ENCODE results near the gene PPP6R3. TPM values are rescaled to one million over a fixed set of nuclear protein-coding genes. Genes with fewer than 3 reads are reported as not detected.

Gene PPP6R3
- polyA plus RNA-seq, 4 donors = 30.5 to 68.7 (median 39.1) TPM

- FAIRE-seq = no peak
- H3K4me1 ChIP-seq (ENCODE audit: control insufficient read depth in 3 of 3, insufficient read depth in 2 of 3, low read depth in 1 of 3, low read length in 2 of 3) = no peaks in the 10 kb centered on the region
- H3K27ac ChIP-seq (ENCODE audit: low read depth in 1 of 3, low read length in 2 of 3) = no peak overlapping the region
These were observed 83.0 kb downstream of the PPP6R3 start for GRCh38 chr11:68543594-68543993.

GRCh38 chr11:68545347-68545746 is 84.8 kb downstream of the PPP6R3 start:
- H3K36me3 ChIP-seq (ENCODE audit: control insufficient read depth in 3 of 3, insufficient read depth in 2 of 3, low read depth in 1 of 3, low read length in 3 of 3) = peaks cover 7 to 52% (median 15%) of the 10 kb centered on the region in 3 donors
- no peaks in the 10 kb centered on the region for H3K9me3 ChIP-seq (ENCODE audit: control insufficient read depth in 2 of 2, insufficient read depth in 1 of 2, low read depth in 1 of 2, low read length in 1 of 2)
- peaks cover 0 to 10% (median 0%) of the 10 kb centered on the region in 3 donors for H3K4me1 ChIP-seq (ENCODE audit: control insufficient read depth in 3 of 3, insufficient read depth in 2 of 3, low read depth in 1 of 3, low read length in 2 of 3)
- H3K27me3 ChIP-seq (ENCODE audit: control insufficient read depth in 3 of 3, insufficient read depth in 3 of 3, low read length in 3 of 3) = no peaks in the 10 kb centered on the region
- FAIRE-seq (no peak), DNase-seq (no peak)
- no peak overlapping the region for H3K27ac ChIP-seq (ENCODE audit: low read depth in 1 of 3, low read length in 2 of 3)
- no peak overlapping the region for H3K4me3 ChIP-seq (ENCODE audit: low read depth in 1 of 3, low read length in 3 of 3)

More at GRCh38 chr11:68543594-68543993, 83.0 kb downstream of the PPP6R3 start:
- Histone ChIP-seq H3K27me3 (ENCODE audit: control insufficient read depth in 3 of 3, insufficient read depth in 3 of 3, low read length in 3 of 3) (no peaks in the 10 kb centered on the region), H3K9me3 (ENCODE audit: control insufficient read depth in 2 of 2, insufficient read depth in 1 of 2, low read depth in 1 of 2, low read length in 1 of 2) (no peaks in the 10 kb centered on the region), H3K4me3 (ENCODE audit: low read depth in 1 of 3, low read length in 3 of 3) (no peak overlapping the region), H3K36me3 (ENCODE audit: control insufficient read depth in 3 of 3, insufficient read depth in 2 of 3, low read depth in 1 of 3, low read length in 3 of 3) (peaks cover 7 to 54% (median 17%) of the 10 kb centered on the region in 3 donors)
- no peak for DNase-seq
- 82 to 90% (median 89%) methylated on average over 8 of the region's 8 CpGs for WGBS, 3 donors

- Histone ChIP-seq H3K4me3 (ENCODE audit: low read depth in 1 of 3, low read length in 3 of 3) (no peak overlapping the region), H3K27me3 (ENCODE audit: control insufficient read depth in 3 of 3, insufficient read depth in 3 of 3, low read length in 3 of 3) (no peaks in the 10 kb centered on the region), H3K4me1 (ENCODE audit: control insufficient read depth in 3 of 3, insufficient read depth in 2 of 3, low read depth in 1 of 3, low read length in 2 of 3) (peaks cover 0 to 11% (median 0%) of the 10 kb centered on the region in 3 donors), H3K27ac (ENCODE audit: low read depth in 1 of 3, low read length in 2 of 3) (no peak overlapping the region), H3K9me3 (ENCODE audit: control insufficient read depth in 2 of 2, insufficient read depth in 1 of 2, low read depth in 1 of 2, low read length in 1 of 2) (no peaks in the 10 kb centered on the region), H3K36me3 (ENCODE audit: control insufficient read depth in 3 of 3, insufficient read depth in 2 of 3, low read depth in 1 of 3, low read length in 3 of 3) (peaks cover 7 to 51% (median 15%) of the 10 kb centered on the region in 3 donors)
- 20 to 67% (median 40%) methylated on average over 1 of the region's 1 CpG for WGBS, 3 donors
- FAIRE-seq = no peak
- no peak for DNase-seq
These were observed 85.2 kb downstream of the PPP6R3 start for GRCh38 chr11:68545796-68546195.

- no peak overlapping the region for H3K4me3 ChIP-seq (ENCODE audit: low read depth in 1 of 3, low read length in 3 of 3)
- peaks cover 7 to 52% (median 18%) of the 10 kb centered on the region in 3 donors for H3K36me3 ChIP-seq (ENCODE audit: control insufficient read depth in 3 of 3, insufficient read depth in 2 of 3, low read depth in 1 of 3, low read length in 3 of 3)
- H3K27ac ChIP-seq (ENCODE audit: low read depth in 1 of 3, low read length in 2 of 3) = no peak overlapping the region
- no peaks in the 10 kb centered on the region for H3K27me3 ChIP-seq (ENCODE audit: control insufficient read depth in 3 of 3, insufficient read depth in 3 of 3, low read length in 3 of 3)
- no peaks in the 10 kb centered on the region for H3K9me3 ChIP-seq (ENCODE audit: control insufficient read depth in 2 of 2, insufficient read depth in 1 of 2, low read depth in 1 of 2, low read length in 1 of 2)
- FAIRE-seq (no peak), DNase-seq (no peak)
- peaks cover 0 to 11% (median 0%) of the 10 kb centered on the region in 3 donors for H3K4me1 ChIP-seq (ENCODE audit: control insufficient read depth in 3 of 3, insufficient read depth in 2 of 3, low read depth in 1 of 3, low read length in 2 of 3)
- WGBS, 3 donors = 89 to 97% (median 89%) methylated on average over 4 of the region's 4 CpGs
These were observed 86.0 kb downstream of the PPP6R3 start for GRCh38 chr11:68546555-68546954.

- FAIRE-seq (no peak), DNase-seq (no peak)
- peaks cover 0 to 11% (median 0%) of the 10 kb centered on the region in 3 donors for H3K4me1 ChIP-seq (ENCODE audit: control insufficient read depth in 3 of 3, insufficient read depth in 2 of 3, low read depth in 1 of 3, low read length in 2 of 3)
- no peak overlapping the region for H3K4me3 ChIP-seq (ENCODE audit: low read depth in 1 of 3, low read length in 3 of 3)
- H3K9me3 ChIP-seq (ENCODE audit: control insufficient read depth in 2 of 2, insufficient read depth in 1 of 2, low read depth in 1 of 2, low read length in 1 of 2) = no peaks in the 10 kb centered on the region
- WGBS, 3 donors = 75 to 90% (median 85%) methylated on average over 11 of the region's 11 CpGs
- H3K27me3 ChIP-seq (ENCODE audit: control insufficient read depth in 3 of 3, insufficient read depth in 3 of 3, low read length in 3 of 3) = no peaks in the 10 kb centered on the region
- peaks cover 2 to 34% (median 11%) of the 10 kb centered on the region in 3 donors for H3K36me3 ChIP-seq (ENCODE audit: control insufficient read depth in 3 of 3, insufficient read depth in 2 of 3, low read depth in 1 of 3, low read length in 3 of 3)
- no peak overlapping the region for H3K27ac ChIP-seq (ENCODE audit: low read depth in 1 of 3, low read length in 2 of 3)
These were observed 89.4 kb downstream of the PPP6R3 start for GRCh38 chr11:68549789-68550484.

- Histone ChIP-seq H3K4me1 (ENCODE audit: control insufficient read depth in 3 of 3, insufficient read depth in 2 of 3, low read depth in 1 of 3, low read length in 2 of 3) (peaks cover 0 to 11% (median 0%) of the 10 kb centered on the region in 3 donors), H3K27me3 (ENCODE audit: control insufficient read depth in 3 of 3, insufficient read depth in 3 of 3, low read length in 3 of 3) (no peaks in the 10 kb centered on the region), H3K36me3 (ENCODE audit: control insufficient read depth in 3 of 3, insufficient read depth in 2 of 3, low read depth in 1 of 3, low read length in 3 of 3) (peaks cover 2 to 36% (median 11%) of the 10 kb centered on the region in 3 donors), H3K27ac (ENCODE audit: low read depth in 1 of 3, low read length in 2 of 3) (no peak overlapping the region), H3K4me3 (ENCODE audit: low read depth in 1 of 3, low read length in 3 of 3) (no peak overlapping the region), H3K9me3 (ENCODE audit: control insufficient read depth in 2 of 2, insufficient read depth in 1 of 2, low read depth in 1 of 2, low read length in 1 of 2) (no peaks in the 10 kb centered on the region)
- DNase-seq = no peak
- FAIRE-seq = no peak
- 46 to 77% (median 64%) methylated on average over 4 of the region's 4 CpGs for WGBS, 3 donors
These were observed 89.9 kb downstream of the PPP6R3 start for GRCh38 chr11:68550485-68550817.

GRCh38 chr11:68551223-68551622 is 90.7 kb downstream of the PPP6R3 start:
- DNase-seq (no peak), FAIRE-seq (no peak)
- Histone ChIP-seq H3K36me3 (ENCODE audit: control insufficient read depth in 3 of 3, insufficient read depth in 2 of 3, low read depth in 1 of 3, low read length in 3 of 3) (peaks cover 2 to 36% (median 10%) of the 10 kb centered on the region in 3 donors), H3K9me3 (ENCODE audit: control insufficient read depth in 2 of 2, insufficient read depth in 1 of 2, low read depth in 1 of 2, low read length in 1 of 2) (no peaks in the 10 kb centered on the region), H3K27me3 (ENCODE audit: control insufficient read depth in 3 of 3, insufficient read depth in 3 of 3, low read length in 3 of 3) (no peaks in the 10 kb centered on the region), H3K4me1 (ENCODE audit: control insufficient read depth in 3 of 3, insufficient read depth in 2 of 3, low read depth in 1 of 3, low read length in 2 of 3) (peaks cover 0 to 11% (median 0%) of the 10 kb centered on the region in 3 donors), H3K4me3 (ENCODE audit: low read depth in 1 of 3, low read length in 3 of 3) (no peak overlapping the region), H3K27ac (ENCODE audit: low read depth in 1 of 3, low read length in 2 of 3) (no peak overlapping the region)
- WGBS, 3 donors = 74 to 92% (median 87%) methylated on average over 7 of the region's 7 CpGs

GRCh38 chr11:68551777-68552176 is 91.2 kb downstream of the PPP6R3 start:
- H3K4me1 ChIP-seq (ENCODE audit: control insufficient read depth in 3 of 3, insufficient read depth in 2 of 3, low read depth in 1 of 3, low read length in 2 of 3) = peaks cover 0 to 11% (median 0%) of the 10 kb centered on the region in 3 donors
- H3K27me3 ChIP-seq (ENCODE audit: control insufficient read depth in 3 of 3, insufficient read depth in 3 of 3, low read length in 3 of 3) = no peaks in the 10 kb centered on the region
- FAIRE-seq = no peak
- H3K4me3 ChIP-seq (ENCODE audit: low read depth in 1 of 3, low read length in 3 of 3) = no peak overlapping the region
- H3K9me3 ChIP-seq (ENCODE audit: control insufficient read depth in 2 of 2, insufficient read depth in 1 of 2, low read depth in 1 of 2, low read length in 1 of 2) = no peaks in the 10 kb centered on the region
- H3K27ac ChIP-seq (ENCODE audit: low read depth in 1 of 3, low read length in 2 of 3) = no peak overlapping the region
- H3K36me3 ChIP-seq (ENCODE audit: control insufficient read depth in 3 of 3, insufficient read depth in 2 of 3, low read depth in 1 of 3, low read length in 3 of 3) = peaks cover 2 to 33% (median 8%) of the 10 kb centered on the region in 3 donors
- DNase-seq = peak in 1 of 2 donors; percentile 49
- 53 to 83% (median 78%) methylated on average over 3 of the region's 3 CpGs for WGBS, 3 donors

GRCh38 chr11:68552542-68552941 is 92.0 kb downstream of the PPP6R3 start:
- WGBS, 3 donors = 90 to 95% (median 93%) methylated on average over 2 of the region's 2 CpGs
- H3K36me3 ChIP-seq (ENCODE audit: control insufficient read depth in 3 of 3, insufficient read depth in 2 of 3, low read depth in 1 of 3, low read length in 3 of 3) = peaks cover 2 to 32% (median 8%) of the 10 kb centered on the region in 3 donors
- no peaks in the 10 kb centered on the region for H3K27me3 ChIP-seq (ENCODE audit: control insufficient read depth in 3 of 3, insufficient read depth in 3 of 3, low read length in 3 of 3)
- no peak overlapping the region for H3K4me3 ChIP-seq (ENCODE audit: low read depth in 1 of 3, low read length in 3 of 3)
- DNase-seq = no peak
- FAIRE-seq = no peak
- no peaks in the 10 kb centered on the region for H3K9me3 ChIP-seq (ENCODE audit: control insufficient read depth in 2 of 2, insufficient read depth in 1 of 2, low read depth in 1 of 2, low read length in 1 of 2)
- peaks cover 0 to 11% (median 0%) of the 10 kb centered on the region in 3 donors for H3K4me1 ChIP-seq (ENCODE audit: control insufficient read depth in 3 of 3, insufficient read depth in 2 of 3, low read depth in 1 of 3, low read length in 2 of 3)
- no peak overlapping the region for H3K27ac ChIP-seq (ENCODE audit: low read depth in 1 of 3, low read length in 2 of 3)
